NCI-H446 treated with DMSO at 0.1 percent for 48 hours (cell line): ENCODE measurements around the gene CTRL.

ENCODE experiments used
- DNase-seq: peaks from one replicate; lab custom pipeline; 2025; lab: John Stamatoyannopoulos, UW

The CTRL gene

DNA sequence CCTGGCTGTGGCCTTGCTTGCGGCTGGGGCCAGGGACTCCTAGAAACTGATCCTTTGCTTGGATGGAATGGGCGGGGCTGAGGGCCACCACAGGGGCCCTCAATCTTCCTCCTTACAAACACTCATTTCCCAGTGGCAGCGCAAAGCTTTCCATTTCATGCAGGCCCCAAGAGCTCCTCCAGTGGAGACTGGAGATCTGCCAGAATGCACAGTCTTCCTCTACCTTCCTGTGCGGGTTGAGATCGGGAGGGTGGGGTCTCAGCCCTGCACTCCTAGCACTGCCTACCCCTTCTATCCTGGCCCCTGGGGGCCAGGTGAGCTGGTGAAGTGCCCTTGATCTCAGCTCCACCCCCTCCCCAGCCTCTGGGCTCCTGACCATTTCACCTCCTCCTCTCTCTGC, 45.3 kb downstream of the CTRL start:
- no peak for DNase-seq

DNA sequence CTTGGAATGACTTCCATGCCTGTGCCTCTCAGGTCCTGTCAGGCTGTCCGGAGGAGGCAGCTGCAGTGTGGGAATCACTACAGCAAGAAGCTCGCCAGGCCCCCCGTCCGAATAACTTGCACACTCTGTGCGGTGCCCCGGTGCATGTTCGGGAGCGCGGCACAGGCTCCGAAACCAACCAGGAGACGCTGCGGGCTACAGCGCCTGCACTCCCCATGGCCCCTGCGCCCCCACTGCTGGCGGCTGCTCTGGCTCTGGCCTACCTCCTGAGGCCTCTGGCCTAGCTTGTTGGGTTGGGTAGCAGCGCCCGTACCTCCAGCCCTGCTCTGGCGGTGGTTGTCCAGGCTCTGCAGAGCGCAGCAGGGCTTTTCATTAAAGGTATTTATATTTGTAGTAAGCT, 45.7 kb downstream of the CTRL start:
- no peak for DNase-seq

- DNase-seq: no peak
These were observed 46.1 kb downstream of the CTRL start for GRCh38 chr16:67885545-67885944.

DNA sequence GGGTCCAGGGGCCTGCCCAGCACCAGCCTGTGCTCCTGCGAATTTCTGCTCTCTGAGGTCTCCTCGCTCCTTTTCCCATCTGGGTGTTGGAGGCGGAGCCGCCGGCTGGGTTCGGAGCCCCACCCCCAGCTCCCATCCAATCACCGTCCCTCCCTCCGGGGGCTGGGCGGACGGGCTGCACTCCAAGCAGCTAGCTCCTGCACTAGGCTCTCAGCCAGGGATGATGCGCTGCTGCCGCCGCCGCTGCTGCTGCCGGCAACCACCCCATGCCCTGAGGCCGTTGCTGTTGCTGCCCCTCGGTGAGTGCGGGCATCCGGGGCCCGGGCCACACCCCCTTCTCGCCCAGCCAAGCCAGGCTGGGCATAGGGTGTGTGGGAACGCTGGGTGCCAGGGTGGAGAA, 47.0 kb downstream of the CTRL start, which contains the start of gene NRN1L:
NRN1L (plus strand) TSS at position 202 of the 400 bp plus-strand sequence; CDS start at position 221, 19 bp downstream.
- DNase-seq: peak; percentile 59

DNA sequence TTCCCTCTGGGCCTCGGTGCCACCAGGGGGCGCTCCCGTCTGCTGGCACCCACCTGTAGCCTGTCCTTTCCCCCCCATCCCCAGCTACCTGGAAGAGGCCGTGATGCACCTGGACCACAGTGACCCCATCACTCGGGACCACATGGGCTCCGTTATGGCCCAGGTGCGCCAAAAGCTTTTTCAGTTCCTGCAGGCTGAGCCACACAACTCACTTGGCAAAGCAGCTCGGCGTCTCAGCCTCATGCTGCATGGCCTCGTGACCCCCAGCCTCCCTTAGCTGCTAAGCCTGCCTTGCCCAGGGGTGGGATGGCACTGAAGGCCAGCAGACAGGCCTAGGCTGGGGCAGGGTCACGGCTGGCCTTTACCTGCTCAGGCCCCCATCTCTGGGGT, 47.8 kb downstream of the CTRL start:
- DNase-seq: no peak

GRCh38 chr16:67883146-67883871, 48.4 kb downstream of the CTRL start:
- no peak for DNase-seq

GRCh38 chr16:67882374-67883145, 49.1 kb downstream of the CTRL start:
- DNase-seq: no peak

DNA sequence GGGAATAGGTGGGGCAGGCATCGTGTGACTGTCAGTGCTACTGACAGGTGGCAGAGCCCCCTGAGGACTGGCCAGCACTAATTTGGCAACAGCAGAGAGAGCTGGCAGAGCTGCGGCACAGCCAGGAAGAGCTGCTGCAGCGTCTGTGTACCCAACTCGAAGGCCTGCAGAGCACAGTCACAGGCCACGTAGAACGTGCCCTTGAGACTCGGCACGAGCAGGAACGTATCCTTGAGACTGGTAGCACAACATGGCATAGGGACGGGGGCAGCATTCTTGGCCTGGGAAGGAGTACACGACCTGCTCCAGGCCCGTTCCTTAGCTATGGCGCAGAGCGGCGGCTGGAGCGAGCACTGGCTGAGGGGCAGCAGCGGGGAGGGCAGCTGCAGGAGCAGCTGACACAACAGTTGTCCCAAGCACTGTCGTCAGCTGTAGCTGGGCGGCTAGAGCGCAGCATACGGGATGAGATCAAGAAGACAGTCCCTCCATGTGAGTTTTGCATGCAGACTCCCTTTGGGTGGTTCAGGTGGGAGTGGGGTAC, 50.0 kb downstream of the CTRL start:
- no peak for DNase-seq

GRCh38 chr16:67880584-67880983, 51.1 kb downstream of the CTRL start:
- no peak for DNase-seq

DNA sequence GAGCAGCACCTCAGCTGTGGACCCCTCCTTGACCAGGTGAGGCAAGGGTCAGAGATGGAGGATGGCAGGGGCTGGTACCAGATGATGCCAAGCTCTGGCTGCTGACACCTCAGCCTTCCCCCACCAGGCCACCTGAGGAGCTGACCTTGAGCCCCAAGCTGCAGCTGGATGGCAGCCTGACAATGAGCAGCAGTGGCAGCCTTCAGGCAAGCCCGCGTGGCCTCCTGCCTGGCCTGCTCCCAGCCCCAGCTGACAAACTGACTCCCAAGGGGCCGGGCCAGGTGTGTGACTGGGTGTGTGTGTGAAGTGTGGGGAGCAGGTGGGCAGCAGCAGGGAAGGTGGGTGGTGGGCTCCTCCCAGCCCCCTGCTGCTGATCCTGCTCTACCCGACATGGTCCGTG, 51.7 kb downstream of the CTRL start:
- DNase-seq: no peak
